ENCODE results near the gene VTI1A. TPM values are rescaled to one million over a fixed set of nuclear protein-coding genes. Genes with fewer than 3 reads are reported as not detected.

VTI1A gene
- total and polyA plus RNA-seq, 2 of the 13 experiments (the other 11 are each of a cell fraction or from before 2014, with no cell fraction given) = 11.7 to 32.7 TPM

GRCh38 chr10:112653215-112653614 is 206.2 kb downstream of the VTI1A start:
- Histone ChIP-seq H3K4me1 (ENCODE audit: insufficient read depth, low read length) (peaks cover 61% of the 10 kb centered on the region), H3K27ac (ENCODE audit: extremely low read length, insufficient read depth, low read length) (no peak overlapping the region), H3K4me2 (ENCODE audit: low read depth, low read length) (no peak overlapping the region), H3K9ac (ENCODE audit: insufficient read depth, low read depth, low read length) (no peak overlapping the region), H3K9me3 (ENCODE audit: low read length) (no peaks in the 10 kb centered on the region), H2AFZ (ENCODE audit: low read length) (no peak overlapping the region), H3K4me3 (replicated peaks in 1 of 3; ENCODE audit: insufficient read depth in 1 of 3, low read depth in 2 of 3, low read length in 3 of 3) (no peak overlapping the region), H3K79me2 (ENCODE audit: insufficient read depth, low read length) (no peaks in the 10 kb centered on the region), H3K27me3 (ENCODE audit: control insufficient read depth in 1 of 2, insufficient read depth in 2 of 2, low read length in 2 of 2) (no peaks in the 10 kb centered on the region), H4K20me1 (ENCODE audit: insufficient read depth, low read length) (no peaks in the 10 kb centered on the region), H3K36me3 (replicated peaks in 1 of 2; ENCODE audit: control insufficient read depth in 1 of 2, insufficient read depth in 2 of 2, low read length in 2 of 2) (no peaks in the 10 kb centered on the region)
- ChIA-PET POLR2A (no interaction called here), CTCF (ENCODE audit: low intra/inter-chr PET ratio, low total read pairs) (no interaction called here)
- intact Hi-C loops (cut with micrococcal nuclease; ENCODE audit: unreplicated experiment) (no loop called here), in situ Hi-C loops (cut with HindIII; ENCODE audit: extremely low pct_ligation_motif_present, low pct_unique_long_range_greater_than_20kb) (no loop called here)
- BruUV-seq (replicated peaks) = no TSS peak
- FAIRE-seq (no peak), DNase-seq (ENCODE audit: low spot score) (peak; percentile 20), ATAC-seq (no peak)
- WGBS (ENCODE audit: low lambda C conversion rate) = 81% methylated on average over 6 of the region's 6 CpGs
- TF ChIP-seq IKZF1 (IDR thresholded peaks at IDR 0.05) (no peak), YY1 (IDR thresholded peaks at IDR 0.05; ENCODE audit: insufficient read depth, insufficient replicate concordance, low read depth, low read length) (no peak), RAD51 (IDR thresholded peaks at IDR 0.05; ENCODE audit: borderline replicate concordance) (no peak), DNMT3B (CRISPR knock-in tag; conservative IDR thresholded peaks at IDR 0.05) (no peak), ELF4 (CRISPR knock-in tag; IDR thresholded peaks at IDR 0.05; ENCODE audit: borderline replicate concordance) (no peak), MAFG (CRISPR knock-in tag; IDR thresholded peaks at IDR 0.05) (no peak), NFATC3 (CRISPR knock-in tag; IDR thresholded peaks at IDR 0.05) (no peak), ZNF124 (CRISPR knock-in tag; IDR thresholded peaks at IDR 0.05) (no peak), ZNF768 (CRISPR knock-in tag; IDR thresholded peaks at IDR 0.05) (0 out of 2 replicates have a peak, but pooled peaks have one; percentile 44), ZNF354B (CRISPR knock-in tag; IDR thresholded peaks at IDR 0.05) (no peak), ELF1 (CRISPR knock-in tag; IDR thresholded peaks at IDR 0.05) (no peak), U2AF1 (optimal IDR thresholded peaks at IDR 0.05; ENCODE audit: low read depth, low read length) (no peak), ZSCAN22 (CRISPR knock-in tag; IDR thresholded peaks at IDR 0.05) (no peak), NR2C2 (CRISPR knock-in tag; IDR thresholded peaks at IDR 0.05; ENCODE audit: borderline replicate concordance) (no peak), ZNF510 (CRISPR knock-in tag; IDR thresholded peaks at IDR 0.05; ENCODE audit: low read depth) (no peak), ATF7 (IDR thresholded peaks at IDR 0.05) (peak; percentile 35), ATF7 (CRISPR knock-in tag; IDR thresholded peaks at IDR 0.05) (peak; percentile 65; the same call in 1 of the 2 replicates), SETDB1 (CRISPR knock-in tag; IDR thresholded peaks at IDR 0.05; ENCODE audit: borderline replicate concordance) (no peak), ZNF549 (CRISPR knock-in tag; IDR thresholded peaks at IDR 0.05) (no peak), ZMYM4 (CRISPR knock-in tag; IDR thresholded peaks at IDR 0.05) (peak; percentile 38; the same call in 1 of the 2 replicates)
- TF ChIP-seq, protein P1, sequence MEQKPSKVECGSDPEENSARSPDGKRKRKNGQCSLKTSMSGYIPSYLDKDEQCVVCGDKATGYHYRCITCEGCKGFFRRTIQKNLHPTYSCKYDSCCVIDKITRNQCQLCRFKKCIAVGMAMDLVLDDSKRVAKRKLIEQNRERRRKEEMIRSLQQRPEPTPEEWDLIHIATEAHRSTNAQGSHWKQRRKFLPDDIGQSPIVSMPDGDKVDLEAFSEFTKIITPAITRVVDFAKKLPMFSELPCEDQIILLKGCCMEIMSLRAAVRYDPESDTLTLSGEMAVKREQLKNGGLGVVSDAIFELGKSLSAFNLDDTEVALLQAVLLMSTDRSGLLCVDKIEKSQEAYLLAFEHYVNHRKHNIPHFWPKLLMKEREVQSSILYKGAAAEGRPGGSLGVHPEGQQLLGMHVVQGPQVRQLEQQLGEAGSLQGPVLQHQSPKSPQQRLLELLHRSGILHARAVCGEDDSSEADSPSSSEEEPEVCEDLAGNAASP (CRISPR knock-in tag; IDR thresholded peaks at IDR 0.05; ENCODE audit: borderline replicate concordance) = no peak
- TF ChIP-seq, protein P2, sequence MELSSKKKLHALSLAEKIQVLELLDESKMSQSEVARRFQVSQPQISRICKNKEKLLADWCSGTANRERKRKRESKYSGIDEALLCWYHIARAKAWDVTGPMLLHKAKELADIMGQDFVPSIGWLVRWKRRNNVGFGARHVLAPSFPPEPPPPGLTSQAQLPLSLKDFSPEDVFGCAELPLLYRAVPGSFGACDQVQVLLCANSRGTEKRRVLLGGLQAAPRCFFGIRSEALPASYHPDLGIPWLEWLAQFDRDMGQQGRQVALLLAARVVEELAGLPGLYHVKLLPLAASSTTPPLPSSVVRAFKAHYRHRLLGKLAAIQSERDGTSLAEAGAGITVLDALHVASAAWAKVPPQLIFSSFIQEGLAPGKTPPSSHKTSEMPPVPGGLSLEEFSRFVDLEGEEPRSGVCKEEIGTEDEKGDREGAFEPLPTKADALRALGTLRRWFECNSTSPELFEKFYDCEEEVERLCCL (CRISPR knock-in tag; IDR thresholded peaks at IDR 0.05; ENCODE audit: borderline replicate concordance) = no peak
- TF ChIP-seq, protein P3, sequence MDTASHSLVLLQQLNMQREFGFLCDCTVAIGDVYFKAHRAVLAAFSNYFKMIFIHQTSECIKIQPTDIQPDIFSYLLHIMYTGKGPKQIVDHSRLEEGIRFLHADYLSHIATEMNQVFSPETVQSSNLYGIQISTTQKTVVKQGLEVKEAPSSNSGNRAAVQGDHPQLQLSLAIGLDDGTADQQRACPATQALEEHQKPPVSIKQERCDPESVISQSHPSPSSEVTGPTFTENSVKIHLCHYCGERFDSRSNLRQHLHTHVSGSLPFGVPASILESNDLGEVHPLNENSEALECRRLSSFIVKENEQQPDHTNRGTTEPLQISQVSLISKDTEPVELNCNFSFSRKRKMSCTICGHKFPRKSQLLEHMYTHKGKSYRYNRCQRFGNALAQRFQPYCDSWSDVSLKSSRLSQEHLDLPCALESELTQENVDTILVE (CRISPR knock-in tag; IDR thresholded peaks at IDR 0.05) = no peak

All from HepG2 (cell line).